Glutamatergic neuron (in vitro differentiated cells): ENCODE measurements around the gene INPP4A. TPM values are rescaled to one million over a fixed set of nuclear protein-coding genes. Genes with fewer than 3 reads are reported as not detected.
"Not testable (repeated sequence)": the region's sequence is repeated elsewhere in the genome, so short reads cannot be mapped to it uniquely, and the experiment has no call there.

Experiments used
- DNase-seq: peaks from one replicate; pipeline ENCODE4 v3.0.0; 2022
- H3K27ac Mint-ChIP-seq: one replicate; pipeline ENCODE4 v1.8.0; 2020; ENCODE audit warnings: mild to moderate bottlenecking, mixed read lengths, inconsistent platforms; ENCODE audit not compliant: unreplicated experiment
- H3K27me3 Mint-ChIP-seq: one replicate; pipeline ENCODE4 v1.8.0; 2020; ENCODE audit warnings: mild to moderate bottlenecking, moderate library complexity, mixed read lengths, inconsistent platforms; ENCODE audit not compliant: unreplicated experiment
- H3K36me3 Mint-ChIP-seq: one replicate; pipeline ENCODE4 v1.8.0; 2020; ENCODE audit warnings: mild to moderate bottlenecking, mixed read lengths, inconsistent platforms; ENCODE audit not compliant: unreplicated experiment
- H3K4me1 Mint-ChIP-seq: one replicate; pipeline ENCODE4 v1.8.0; 2020; ENCODE audit warnings: mild to moderate bottlenecking, low read depth, mixed read lengths, inconsistent platforms; ENCODE audit not compliant: unreplicated experiment
- H3K4me3 Mint-ChIP-seq: one replicate; pipeline ENCODE4 v1.8.0; 2020; ENCODE audit warnings: mild to moderate bottlenecking, mixed read lengths, inconsistent platforms; ENCODE audit not compliant: unreplicated experiment
- H3K9me3 Mint-ChIP-seq: one replicate; pipeline ENCODE4 v1.8.0; 2020; ENCODE audit warnings: mild to moderate bottlenecking, moderate library complexity, mixed read lengths, inconsistent platforms; ENCODE audit not compliant: unreplicated experiment
- CTCF ChIP-seq: fragments of 200-600 bp; sonication (generic); IDR thresholded peaks from one replicate; pipeline ENCODE4 v1.5.0; 2021; ENCODE audit not compliant: partially characterized antibody, unreplicated experiment
- total RNA-seq: library from RNA; stranded (reverse); fragmentation: NEBNext Ultra II Directional; extraction: Animal tissue kit (Norgen Biotek cat#: 25700); gene quantifications from one replicate; pipeline ENCODE4 v1.2.1, GENCODE V29; 2021; ENCODE audit not compliant: unreplicated experiment

Gene INPP4A
- total RNA-seq, 1 donor from 2014 or later = 54.5 TPM

- Mint-ChIP-seq H3K27ac (no peak overlapping the region), H3K27me3 (peaks cover 1% of the 10 kb centered on the region), H3K9me3 (peaks cover 3% of the 10 kb centered on the region), H3K4me1 (no peaks in the 10 kb centered on the region), H3K4me3 (no peak overlapping the region), H3K36me3 (peaks cover 11% of the 10 kb centered on the region)
- no peak for TF ChIP-seq CTCF
- no peak for DNase-seq
Observed at GRCh38 chr2:98589489-98589888, 144.8 kb downstream of the INPP4A start.

- TF ChIP-seq CTCF = no peak
- DNase-seq = no peak
- peaks cover 1% of the 10 kb centered on the region for H3K27me3 Mint-ChIP-seq
- H3K4me1 Mint-ChIP-seq = no peaks in the 10 kb centered on the region
- no peak overlapping the region for H3K27ac Mint-ChIP-seq
- H3K36me3 Mint-ChIP-seq = peaks cover 11% of the 10 kb centered on the region
- peaks cover 3% of the 10 kb centered on the region for H3K9me3 Mint-ChIP-seq
- H3K4me3 Mint-ChIP-seq = no peak overlapping the region
Observed at GRCh38 chr2:98592565-98592964, 147.9 kb downstream of the INPP4A start.

GRCh38 chr2:98594665-98595064, 150.0 kb downstream of the INPP4A start:
- H3K27ac Mint-ChIP-seq, H3K4me1 Mint-ChIP-seq, H3K4me3 Mint-ChIP-seq, H3K27me3 Mint-ChIP-seq, DNase-seq, H3K9me3 Mint-ChIP-seq: not testable (repeated sequence)
- peaks cover 11% of the 10 kb centered on the region for H3K36me3 Mint-ChIP-seq

GRCh38 chr2:98598781-98599428, 154.2 kb downstream of the INPP4A start:
- H3K36me3 Mint-ChIP-seq = peaks cover 3% of the 10 kb centered on the region
- no peak for TF ChIP-seq CTCF
- H3K27ac Mint-ChIP-seq = no peak overlapping the region
- H3K27me3 Mint-ChIP-seq = no peaks in the 10 kb centered on the region
- H3K9me3 Mint-ChIP-seq = no peaks in the 10 kb centered on the region
- DNase-seq = no peak
- no peaks in the 10 kb centered on the region for H3K4me1 Mint-ChIP-seq
- no peak overlapping the region for H3K4me3 Mint-ChIP-seq

- DNase-seq = peak; percentile 40
- Mint-ChIP-seq H3K27me3 (peaks cover 2% of the 10 kb centered on the region), H3K9me3 (peaks cover under 1% of the 10 kb centered on the region), H3K4me1 (peaks cover under 1% of the 10 kb centered on the region), H3K36me3 (no peaks in the 10 kb centered on the region), H3K27ac (no peak overlapping the region), H3K4me3 (no peak overlapping the region)
- peak; percentile 68 for TF ChIP-seq CTCF
Observed at GRCh38 chr2:98601532-98602132, 157.0 kb downstream of the INPP4A start.
